Measurements from ENCODE around the gene PTPRG. TPM values are rescaled to one million over a fixed set of nuclear protein-coding genes. Genes with fewer than 3 reads are reported as not detected.

The PTPRG gene
- total RNA-seq, 1 donor from 2014 or later, result 44.3 TPM

GRCh38 chr3:61637088-61638051, 76.0 kb downstream of the PTPRG start:
- TF ChIP-seq CTCF (IDR thresholded peaks at IDR 0.05; ENCODE audit: unreplicated experiment), result no peak
- no peak for DNase-seq (ENCODE audit: low spot score, unreplicated experiment)
- no peak overlapping the region for H3K4me3 Mint-ChIP-seq (ENCODE audit: low read depth)
- H3K27me3 Mint-ChIP-seq, result peaks cover 3% of the 10 kb centered on the region
- peaks cover 16% of the 10 kb centered on the region for H3K9me3 Mint-ChIP-seq (ENCODE audit: low read depth)
- no peak overlapping the region for H3K27ac Mint-ChIP-seq
- H3K36me3 Mint-ChIP-seq (ENCODE audit: insufficient read depth), result peaks cover 8% of the 10 kb centered on the region
- H3K4me1 Mint-ChIP-seq (ENCODE audit: low read depth), result peaks cover 9% of the 10 kb centered on the region

- Mint-ChIP-seq H3K9me3 (ENCODE audit: low read depth) (peaks cover 11% of the 10 kb centered on the region), H3K4me1 (ENCODE audit: low read depth) (peaks cover 9% of the 10 kb centered on the region), H3K27me3 (no peaks in the 10 kb centered on the region), H3K4me3 (ENCODE audit: low read depth) (no peak overlapping the region), H3K27ac (no peak overlapping the region), H3K36me3 (ENCODE audit: insufficient read depth) (peaks cover 6% of the 10 kb centered on the region)
- no peak for DNase-seq (ENCODE audit: low spot score, unreplicated experiment)
- no peak for TF ChIP-seq CTCF (IDR thresholded peaks at IDR 0.05; ENCODE audit: unreplicated experiment)
These were observed 77.4 kb downstream of the PTPRG start for GRCh38 chr3:61638741-61639140.

GRCh38 chr3:61639991-61640390, 78.6 kb downstream of the PTPRG start:
- H3K36me3 Mint-ChIP-seq (ENCODE audit: insufficient read depth), result peaks cover 11% of the 10 kb centered on the region
- H3K9me3 Mint-ChIP-seq (ENCODE audit: low read depth), result peaks cover 21% of the 10 kb centered on the region
- H3K27me3 Mint-ChIP-seq, result no peaks in the 10 kb centered on the region
- no peak for TF ChIP-seq CTCF (IDR thresholded peaks at IDR 0.05; ENCODE audit: unreplicated experiment)
- no peak for DNase-seq (ENCODE audit: low spot score, unreplicated experiment)
- H3K4me1 Mint-ChIP-seq (ENCODE audit: low read depth), result peaks cover 5% of the 10 kb centered on the region
- no peak overlapping the region for H3K4me3 Mint-ChIP-seq (ENCODE audit: low read depth)
- H3K27ac Mint-ChIP-seq, result no peak overlapping the region

- H3K27ac Mint-ChIP-seq, result peak overlapping the region; percentile 92
- no peaks in the 10 kb centered on the region for H3K27me3 Mint-ChIP-seq
- peaks cover 30% of the 10 kb centered on the region for H3K9me3 Mint-ChIP-seq (ENCODE audit: low read depth)
- H3K36me3 Mint-ChIP-seq (ENCODE audit: insufficient read depth), result peaks cover 28% of the 10 kb centered on the region
- peaks cover 4% of the 10 kb centered on the region for H3K4me1 Mint-ChIP-seq (ENCODE audit: low read depth)
- DNase-seq (ENCODE audit: low spot score, unreplicated experiment), result no peak
- no peak overlapping the region for H3K4me3 Mint-ChIP-seq (ENCODE audit: low read depth)
- TF ChIP-seq CTCF (IDR thresholded peaks at IDR 0.05; ENCODE audit: unreplicated experiment), result no peak
These were observed 83.8 kb downstream of the PTPRG start for GRCh38 chr3:61645148-61645547.

GRCh38 chr3:61646360-61646759, 85.0 kb downstream of the PTPRG start:
- Mint-ChIP-seq H3K27ac (no peak overlapping the region), H3K9me3 (ENCODE audit: low read depth) (peaks cover 30% of the 10 kb centered on the region), H3K4me1 (ENCODE audit: low read depth) (peaks cover 4% of the 10 kb centered on the region), H3K36me3 (ENCODE audit: insufficient read depth) (peaks cover 28% of the 10 kb centered on the region), H3K4me3 (ENCODE audit: low read depth) (no peak overlapping the region), H3K27me3 (no peaks in the 10 kb centered on the region)
- TF ChIP-seq CTCF (IDR thresholded peaks at IDR 0.05; ENCODE audit: unreplicated experiment), result no peak
- no peak for DNase-seq (ENCODE audit: low spot score, unreplicated experiment)
